ENCODE measurements around the gene OAS3. TPM values are rescaled to one million over a fixed set of nuclear protein-coding genes. Genes with fewer than 3 reads are reported as not detected.

OAS3 gene
- total and polyA plus RNA-seq, 10 donors = 5.0 to 54.5 (median 28.8) TPM

DNA sequence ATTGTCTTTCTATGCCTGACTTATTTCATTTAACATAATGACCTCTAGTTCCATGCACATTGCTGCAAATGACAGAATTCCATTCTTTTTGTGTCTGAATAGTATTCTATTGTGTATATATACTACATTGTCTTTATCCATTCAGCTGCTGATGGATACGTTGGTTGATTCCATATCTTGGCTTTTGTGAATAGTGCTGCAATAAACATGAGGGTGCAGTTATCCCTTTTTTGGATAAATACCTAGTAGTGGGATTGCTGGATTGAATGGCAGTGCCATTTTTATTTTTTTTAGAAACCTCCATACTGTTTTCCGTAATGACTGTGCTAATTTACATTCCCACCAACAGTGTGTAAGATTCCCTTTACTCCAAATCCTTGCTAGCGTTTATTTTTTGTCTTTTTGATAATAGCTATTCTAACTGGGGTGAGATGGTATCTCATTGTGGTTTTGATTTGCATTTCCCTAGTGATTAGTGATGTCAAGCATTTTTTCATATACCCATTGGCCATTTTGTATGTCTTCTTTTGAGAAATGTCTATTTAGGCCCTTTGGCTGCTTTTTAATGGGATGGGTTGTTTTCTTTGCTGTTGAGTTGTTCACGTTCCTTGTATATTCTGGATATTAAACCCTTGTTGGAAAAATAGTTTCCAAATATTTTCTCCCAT, 42.4 kb downstream of the OAS3 start:
- Histone ChIP-seq H3K4me1 (peaks cover 13 to 71% (median 45%) of the 10 kb centered on the region in 6 donors), H3K27ac (peak overlapping the region in 7 of 8 donors; percentile 34 to 98 (median 93)), H3K36me3 (peaks cover 0 to 19% (median 0%) of the 10 kb centered on the region in 6 donors), H3K27me3 (replicated peaks in 1 of 7) (no peaks in the 10 kb centered on the region), H3K9me3 (peaks cover 0 to 25% (median 17%) of the 10 kb centered on the region in 8 donors), H3K4me3 (peak overlapping the region in 7 of 8 donors; percentile 12 to 86 (median 72))
- DNase-seq = no peak
- TF ChIP-seq POLR2A (IDR thresholded peaks at IDR 0.05) = no peak
- no peak for TF ChIP-seq POLR2AphosphoS5 (IDR thresholded peaks at IDR 0.05)
- TF ChIP-seq, protein P1, sequence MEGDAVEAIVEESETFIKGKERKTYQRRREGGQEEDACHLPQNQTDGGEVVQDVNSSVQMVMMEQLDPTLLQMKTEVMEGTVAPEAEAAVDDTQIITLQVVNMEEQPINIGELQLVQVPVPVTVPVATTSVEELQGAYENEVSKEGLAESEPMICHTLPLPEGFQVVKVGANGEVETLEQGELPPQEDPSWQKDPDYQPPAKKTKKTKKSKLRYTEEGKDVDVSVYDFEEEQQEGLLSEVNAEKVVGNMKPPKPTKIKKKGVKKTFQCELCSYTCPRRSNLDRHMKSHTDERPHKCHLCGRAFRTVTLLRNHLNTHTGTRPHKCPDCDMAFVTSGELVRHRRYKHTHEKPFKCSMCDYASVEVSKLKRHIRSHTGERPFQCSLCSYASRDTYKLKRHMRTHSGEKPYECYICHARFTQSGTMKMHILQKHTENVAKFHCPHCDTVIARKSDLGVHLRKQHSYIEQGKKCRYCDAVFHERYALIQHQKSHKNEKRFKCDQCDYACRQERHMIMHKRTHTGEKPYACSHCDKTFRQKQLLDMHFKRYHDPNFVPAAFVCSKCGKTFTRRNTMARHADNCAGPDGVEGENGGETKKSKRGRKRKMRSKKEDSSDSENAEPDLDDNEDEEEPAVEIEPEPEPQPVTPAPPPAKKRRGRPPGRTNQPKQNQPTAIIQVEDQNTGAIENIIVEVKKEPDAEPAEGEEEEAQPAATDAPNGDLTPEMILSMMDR (IDR thresholded peaks at IDR 0.05 in 8 of 11, conservative IDR thresholded peaks at IDR 0.05 in 3 of 11) = no peak
- intact Hi-C loops (cut with DNase I; ENCODE audit: low total_unique reads) = no loop called here
- 34 to 53% (median 46%) methylated on average over 4 of the region's 4 CpGs for WGBS, 5 donors

DNA sequence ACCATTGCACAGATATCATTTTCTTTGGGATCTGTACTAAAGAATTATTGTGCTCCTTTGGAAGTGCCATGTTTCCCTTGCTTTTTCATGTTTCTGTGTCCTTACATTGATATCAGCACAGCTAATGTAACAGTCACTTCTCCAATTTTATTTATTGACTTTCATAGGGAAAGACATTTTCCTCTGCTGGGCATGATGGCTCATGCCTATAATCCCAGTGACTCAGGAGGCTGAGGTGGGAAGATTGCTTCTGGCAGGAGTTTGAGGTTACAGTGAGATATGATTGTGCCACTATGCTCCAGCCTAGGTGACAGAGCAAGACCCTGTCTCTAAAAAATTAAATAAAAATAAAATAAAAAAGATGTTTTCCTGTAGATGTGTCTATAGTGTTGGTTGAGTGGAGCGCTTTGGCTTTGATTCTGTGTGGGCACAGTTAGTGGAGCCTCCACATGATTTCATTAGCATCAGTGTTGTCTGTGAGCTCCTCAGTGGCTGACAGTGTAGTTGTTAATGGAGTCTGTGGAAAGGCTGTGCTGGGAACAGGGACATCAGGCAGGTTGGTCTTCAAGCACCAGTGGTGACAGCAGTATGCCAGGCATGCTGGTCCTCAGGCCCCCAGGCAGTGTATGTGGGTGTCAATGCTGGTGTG, 47.5 kb downstream of the OAS3 start:
- peak overlapping the region in 1 of 8 donors; percentile 4 for H3K27ac ChIP-seq
- TF ChIP-seq, protein P1 (IDR thresholded peaks at IDR 0.05 in 8 of 11, conservative IDR thresholded peaks at IDR 0.05 in 3 of 11) = no peak
- TF ChIP-seq POLR2AphosphoS5 (IDR thresholded peaks at IDR 0.05) (no peak), POLR2A (IDR thresholded peaks at IDR 0.05) (no peak)
- H3K9me3 ChIP-seq = peaks cover 0 to 25% (median 17%) of the 10 kb centered on the region in 8 donors
- no peaks in the 10 kb centered on the region for H3K27me3 ChIP-seq (replicated peaks in 1 of 7)
- H3K4me1 ChIP-seq = peaks cover 9 to 64% (median 23%) of the 10 kb centered on the region in 6 donors
- no peak for DNase-seq
- peaks cover 2 to 66% (median 32%) of the 10 kb centered on the region in 6 donors for H3K36me3 ChIP-seq
- WGBS, 5 donors = 91 to 100% (median 100%) methylated on average over 1 of the region's 1 CpG
- intact Hi-C loops (cut with DNase I; ENCODE audit: low total_unique reads) = no loop called here
- H3K4me3 ChIP-seq = no peak overlapping the region

DNA sequence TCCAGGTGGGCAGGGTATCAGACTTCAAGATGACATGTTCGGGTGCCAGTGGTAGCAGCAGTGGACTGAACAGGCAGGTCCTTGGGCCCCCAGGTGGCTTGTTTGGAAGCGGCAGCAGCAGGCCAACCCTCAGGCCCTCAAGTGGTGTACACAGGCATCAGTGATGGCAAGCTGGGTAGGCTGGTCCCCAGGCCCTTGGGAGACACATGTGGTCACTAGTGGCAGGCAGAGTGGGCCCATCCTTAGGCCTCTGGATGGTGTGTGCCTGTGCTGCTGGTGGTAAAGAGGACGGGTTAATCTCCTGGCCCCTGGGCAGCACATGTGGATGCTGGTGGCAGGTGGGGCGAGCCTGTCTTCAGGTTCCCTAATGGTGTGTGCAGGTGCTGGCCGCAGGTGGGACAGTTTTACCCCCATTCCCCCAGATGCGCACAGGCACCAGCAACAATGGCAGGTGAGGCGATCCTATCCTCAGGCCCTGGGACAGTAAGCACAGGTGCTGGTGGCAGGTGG, 48.1 kb downstream of the OAS3 start:
- no peak overlapping the region for H3K4me3 ChIP-seq
- no peaks in the 10 kb centered on the region for H3K27me3 ChIP-seq (replicated peaks in 1 of 7)
- DNase-seq = no peak
- intact Hi-C loops (cut with DNase I; ENCODE audit: low total_unique reads) = no loop called here
- 95 to 100% (median 98%) methylated on average over 2 to 7 of the region's 7 CpGs for WGBS, 5 donors
- peak overlapping the region in 1 of 8 donors; percentile 4 for H3K27ac ChIP-seq
- peaks cover 2 to 72% (median 35%) of the 10 kb centered on the region in 6 donors for H3K36me3 ChIP-seq
- H3K4me1 ChIP-seq = peaks cover 3 to 58% (median 17%) of the 10 kb centered on the region in 6 donors
- peaks cover 0 to 25% (median 17%) of the 10 kb centered on the region in 8 donors for H3K9me3 ChIP-seq
- TF ChIP-seq POLR2AphosphoS5 (IDR thresholded peaks at IDR 0.05) (no peak), POLR2A (IDR thresholded peaks at IDR 0.05) (no peak)
- TF ChIP-seq, protein P1 (IDR thresholded peaks at IDR 0.05 in 8 of 11, conservative IDR thresholded peaks at IDR 0.05 in 3 of 11) = no peak

DNA sequence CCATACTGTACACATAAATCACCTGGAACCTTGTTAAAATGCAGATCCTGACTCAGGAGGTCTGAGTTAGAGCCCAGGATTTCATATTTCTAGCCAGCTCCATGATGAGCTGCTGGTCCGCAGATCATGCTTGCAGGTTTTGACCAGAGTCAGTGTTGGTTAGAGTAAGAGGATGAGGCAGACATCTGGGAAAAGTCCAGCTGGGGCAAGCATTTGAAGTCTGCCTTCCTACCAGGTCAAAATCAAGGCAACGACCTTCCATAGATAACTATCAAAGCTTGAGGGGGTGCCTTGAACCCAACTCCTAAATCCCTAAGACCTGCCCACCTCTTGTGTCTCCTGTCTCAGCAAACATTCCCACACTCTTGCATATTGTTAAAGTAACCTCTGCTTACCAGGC, 49.3 kb downstream of the OAS3 start:
- DNase-seq = no peak
- intact Hi-C loops (cut with DNase I; ENCODE audit: low total_unique reads) = no loop called here
- TF ChIP-seq POLR2AphosphoS5 (IDR thresholded peaks at IDR 0.05) (no peak), POLR2A (IDR thresholded peaks at IDR 0.05) (no peak)
- TF ChIP-seq, protein P1 (IDR thresholded peaks at IDR 0.05 in 8 of 11, conservative IDR thresholded peaks at IDR 0.05 in 3 of 11) = no peak
- peaks cover 0 to 15% (median 11%) of the 10 kb centered on the region in 8 donors for H3K9me3 ChIP-seq
- H3K27ac ChIP-seq = peak overlapping the region in 3 of 8 donors; percentile 4 to 31 (median 13)
- H3K4me3 ChIP-seq = no peak overlapping the region
- peaks cover 0 to 47% (median 11%) of the 10 kb centered on the region in 6 donors for H3K4me1 ChIP-seq
- no peaks in the 10 kb centered on the region for H3K27me3 ChIP-seq (replicated peaks in 1 of 7)
- peaks cover 2 to 84% (median 38%) of the 10 kb centered on the region in 6 donors for H3K36me3 ChIP-seq
- whole genome bisulfite sequencing, 5 donors = 89 to 100% (median 90%) methylated on average over 2 of the region's 2 CpGs

Measured in spleen (tissue), 11 donors.